Uterus (tissue), 4 donors: Measurements from ENCODE around the gene MTFMT. TPM values are rescaled to one million over a fixed set of nuclear protein-coding genes. Genes with fewer than 3 reads are reported as not detected.
"Not testable (repeated sequence)": the region's sequence is repeated elsewhere in the genome, so short reads cannot be mapped to it uniquely, and the experiment has no call there.

Experiments used
- DNase-seq, 2 donors: peaks; one replicate each; pipeline ENCODE4 v3.0.0-alpha.2; 2019 to 2020
- H3K27ac ChIP-seq, 2 donors: fragments of 200-600 bp; sonication (generic); 1 replicate in 1 of 2; 2 replicates in 1 of 2; pipeline ENCODE4 v1.5.1; 2016 to 2018
- H3K27me3 ChIP-seq, 2 donors: fragments of 200-600 bp; sonication (generic); one replicate each; pipeline ENCODE4 v1.5.1; 2018 to 2019; ENCODE audit warnings: control low read depth in 1 of 2
- H3K36me3 ChIP-seq, 2 donors: fragments of 200-600 bp; sonication (generic); one replicate each; pipeline ENCODE4 v1.5.1; 2019; ENCODE audit warnings: control low read depth in 1 of 2
- H3K4me1 ChIP-seq, 2 donors: fragments of 200-600 bp; sonication (generic); one replicate each; pipeline ENCODE4 v1.5.1; 2018 to 2019; ENCODE audit warnings: control low read depth in 1 of 2
- H3K4me3 ChIP-seq, 2 donors: fragments of 200-600 bp; sonication (generic); 1 replicate in 1 of 2; 2 replicates in 1 of 2; pipeline ENCODE4 v1.5.1; 2018 to 2019; ENCODE audit warnings: mild to moderate bottlenecking in 1 of 2
- H3K9me3 ChIP-seq, 2 donors: fragments of 200-600 bp; sonication (generic); one replicate each; pipeline ENCODE4 v1.5.1; 2019; ENCODE audit warnings: control low read depth in 1 of 2
- POLR2A ChIP-seq, 2 donors: fragments of 450-650 bp; IDR thresholded peaks; one replicate each; pipeline ENCODE4 v1.6.1; 2016; ENCODE audit warnings: antibody characterized with exemption in 2 of 2, mild to moderate bottlenecking in 1 of 2, moderate library complexity in 1 of 2
- intact Hi-C: fragments of 100-400 bp; cut with DNase I; formaldehyde crosslinking; loops from one replicate; pipeline ENCODE4 v1.15.1; 2023; ENCODE audit warnings: low total_unique reads
- total RNA-seq, 4 donors: library from RNA; depleted of rRNA in 3 of 4; stranded (reverse); fragments of >200 nt in 3 of 4; gene quantifications; one replicate each; pipeline versions ENCODE4 v1.1.0 to v1.2.4, GENCODE V29; 2014 to 2023
- TF ChIP-seq, protein P1 (sequence below), 4 experiments: fragments of 200-600 bp in 2 of 4; fragments of 450-650 bp in 2 of 4; sonication (generic) in 2 of 4; IDR thresholded peaks; one replicate each; pipeline ENCODE4 v1.5.1; 2016 to 2019; ENCODE audit warnings: antibody characterized with exemption in 4 of 4, mild to moderate bottlenecking in 2 of 4, moderate library complexity in 1 of 4
- donor health status: DM: yes; HTN: yes; CAD: no.

MTFMT gene
- total RNA-seq, 4 donors from 2014 or later = 11.5 to 30.1 (median 21.0) TPM

GRCh38 chr15:65050270-65050669 lies 20.8 kb upstream of the MTFMT start:
- H3K4me3 ChIP-seq = no peak overlapping the region
- TF ChIP-seq, protein P1, sequence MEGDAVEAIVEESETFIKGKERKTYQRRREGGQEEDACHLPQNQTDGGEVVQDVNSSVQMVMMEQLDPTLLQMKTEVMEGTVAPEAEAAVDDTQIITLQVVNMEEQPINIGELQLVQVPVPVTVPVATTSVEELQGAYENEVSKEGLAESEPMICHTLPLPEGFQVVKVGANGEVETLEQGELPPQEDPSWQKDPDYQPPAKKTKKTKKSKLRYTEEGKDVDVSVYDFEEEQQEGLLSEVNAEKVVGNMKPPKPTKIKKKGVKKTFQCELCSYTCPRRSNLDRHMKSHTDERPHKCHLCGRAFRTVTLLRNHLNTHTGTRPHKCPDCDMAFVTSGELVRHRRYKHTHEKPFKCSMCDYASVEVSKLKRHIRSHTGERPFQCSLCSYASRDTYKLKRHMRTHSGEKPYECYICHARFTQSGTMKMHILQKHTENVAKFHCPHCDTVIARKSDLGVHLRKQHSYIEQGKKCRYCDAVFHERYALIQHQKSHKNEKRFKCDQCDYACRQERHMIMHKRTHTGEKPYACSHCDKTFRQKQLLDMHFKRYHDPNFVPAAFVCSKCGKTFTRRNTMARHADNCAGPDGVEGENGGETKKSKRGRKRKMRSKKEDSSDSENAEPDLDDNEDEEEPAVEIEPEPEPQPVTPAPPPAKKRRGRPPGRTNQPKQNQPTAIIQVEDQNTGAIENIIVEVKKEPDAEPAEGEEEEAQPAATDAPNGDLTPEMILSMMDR (IDR thresholded peaks at IDR 0.05) = no peak
- no peak for TF ChIP-seq POLR2A (IDR thresholded peaks at IDR 0.05)
- H3K27ac ChIP-seq = peak overlapping the region in 1 of 2 donors; percentile 1
- H3K4me1 ChIP-seq = peaks cover 3 to 20% of the 10 kb centered on the region in 2 donors
- H3K36me3 ChIP-seq = no peaks in the 10 kb centered on the region
- H3K27me3 ChIP-seq = no peaks in the 10 kb centered on the region
- no peaks in the 10 kb centered on the region for H3K9me3 ChIP-seq
- DNase-seq = no peak
- intact Hi-C loops = loop anchor here (5.0 kb wide), 1 partner anchor 52 kb away; no protein-coding TSS in a partner anchor

DNA sequence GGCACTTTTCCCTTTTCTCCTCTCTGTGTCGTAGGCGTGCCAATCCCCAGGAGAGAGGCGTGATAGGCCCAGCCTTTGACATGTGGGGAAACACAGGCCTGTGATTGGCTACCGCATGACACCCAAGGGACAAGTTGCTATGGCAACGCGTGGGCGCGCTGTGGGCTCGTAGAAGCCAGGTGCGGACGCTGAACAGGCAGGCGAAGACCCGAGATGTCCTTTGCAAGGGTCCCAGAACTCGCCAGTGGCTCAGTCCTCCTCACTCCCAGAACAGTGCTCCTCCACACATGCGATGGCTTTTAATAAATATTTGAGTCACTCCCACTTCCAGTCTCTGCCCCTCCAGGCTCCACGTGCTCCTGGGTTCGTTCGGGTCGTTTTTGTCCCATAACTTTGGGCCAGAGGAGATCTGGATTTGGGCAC lies 20.0 kb upstream of the MTFMT start:
- TF ChIP-seq, protein P1 (IDR thresholded peaks at IDR 0.05) = no peak
- TF ChIP-seq POLR2A (IDR thresholded peaks at IDR 0.05) = no peak
- DNase-seq = peak; percentile 84 to 90
- Histone ChIP-seq H3K27ac (peak overlapping the region in 1 of 2 donors; percentile 1), H3K4me1 (peaks cover 0 to 11% of the 10 kb centered on the region in 2 donors), H3K27me3 (no peaks in the 10 kb centered on the region), H3K4me3 (no peak overlapping the region), H3K9me3 (no peaks in the 10 kb centered on the region), H3K36me3 (no peaks in the 10 kb centered on the region)
- intact Hi-C loops = no loop called here

DNA sequence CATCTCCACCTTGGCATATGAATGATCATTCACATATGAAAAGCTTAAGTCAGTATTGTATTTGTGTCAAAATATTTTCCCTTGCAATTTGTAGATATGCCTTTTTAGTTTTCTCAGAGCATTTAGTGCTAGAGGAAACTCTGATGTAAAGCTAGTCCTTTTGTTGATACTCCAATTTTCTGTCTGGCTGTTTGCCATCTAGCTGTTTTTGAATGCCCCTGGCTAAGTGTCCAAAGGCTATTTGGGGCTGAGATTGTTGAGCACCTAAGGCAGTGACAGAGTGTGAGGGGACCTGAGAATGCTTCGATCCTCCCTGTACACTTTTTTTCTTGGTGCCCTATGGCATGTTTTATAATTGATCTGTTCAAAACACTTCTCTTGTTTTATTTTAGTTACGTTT lies 18.8 kb upstream of the MTFMT start:
- H3K27ac ChIP-seq = no peak overlapping the region
- intact Hi-C loops = no loop called here
- peaks cover 0 to 10% of the 10 kb centered on the region in 2 donors for H3K4me1 ChIP-seq
- H3K9me3 ChIP-seq = no peaks in the 10 kb centered on the region
- no peaks in the 10 kb centered on the region for H3K27me3 ChIP-seq
- no peak for DNase-seq
- no peak overlapping the region for H3K4me3 ChIP-seq
- TF ChIP-seq, protein P1 (IDR thresholded peaks at IDR 0.05) = no peak
- no peak for TF ChIP-seq POLR2A (IDR thresholded peaks at IDR 0.05)
- H3K36me3 ChIP-seq = no peaks in the 10 kb centered on the region

DNA sequence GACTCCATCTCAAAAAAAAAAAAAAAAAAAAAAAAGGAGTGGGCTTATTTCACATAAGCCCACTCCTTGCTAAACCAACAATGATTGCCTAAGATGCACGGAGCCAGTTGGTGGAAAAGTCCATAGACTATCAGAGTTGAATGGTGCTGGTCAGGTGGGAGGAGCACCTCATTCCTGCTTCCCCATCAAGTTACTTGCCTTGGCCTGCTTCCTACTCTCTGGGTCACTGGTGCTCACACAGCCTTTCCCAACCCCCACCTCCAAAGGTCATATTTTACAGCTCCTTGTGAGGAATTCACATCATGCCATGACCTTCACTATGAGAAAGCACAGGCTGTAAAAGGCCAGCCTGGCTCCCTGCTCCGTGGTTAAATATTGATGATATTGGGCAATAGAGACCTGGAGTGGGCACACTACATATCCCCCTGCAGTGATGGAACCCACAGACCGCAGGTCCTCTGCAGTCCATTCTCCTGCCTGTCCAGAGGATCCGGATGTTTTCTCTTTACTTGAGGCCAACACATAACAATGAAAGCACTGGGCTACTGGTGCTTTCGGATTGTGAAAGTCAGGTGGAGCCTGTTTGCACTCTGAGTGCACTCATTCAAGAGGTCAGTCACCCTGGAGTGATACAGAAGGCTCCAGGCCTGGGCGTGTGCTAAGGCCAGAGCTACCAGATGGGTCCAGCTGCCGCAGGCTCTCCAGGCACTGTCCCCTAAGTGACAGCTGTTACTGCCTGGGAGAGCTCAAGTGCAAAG lies 15.5 kb upstream of the MTFMT start, which contains the start of gene SLC51B:
SLC51B (plus strand) TSS at position 664 of the 758 bp plus-strand sequence. CDS start 4,618 bp downstream, outside the sequence.
- H3K9me3 ChIP-seq = no peaks in the 10 kb centered on the region
- DNase-seq = no peak
- H3K27ac ChIP-seq = no peak within 1 kb of the TSS
- intact Hi-C loops = no loop called here
- no peak for TF ChIP-seq POLR2A (IDR thresholded peaks at IDR 0.05)
- TF ChIP-seq, protein P1 (IDR thresholded peaks at IDR 0.05) = no peak
- H3K4me1 ChIP-seq = peaks cover 0 to 10% of the 10 kb centered on the region in 2 donors
- H3K36me3 ChIP-seq = no peaks in the 10 kb centered on the region
- no peak within 1 kb of the TSS for H3K4me3 ChIP-seq
- no peaks in the 10 kb centered on the region for H3K27me3 ChIP-seq

- DNase-seq, H3K27ac ChIP-seq, intact Hi-C loops, H3K9me3 ChIP-seq, H3K27me3 ChIP-seq, H3K4me3 ChIP-seq, H3K36me3 ChIP-seq, H3K4me1 ChIP-seq: not testable (repeated sequence)
Observed at GRCh38 chr15:65044218-65044617, 14.8 kb upstream of the MTFMT start.
